GM12878 (cell line): Measurements from ENCODE around the gene DSE.

Experiments used
- E4F1 ChIP-seq: fragments of 450-650 bp; IDR thresholded peaks from 2 replicates; pipeline ENCODE4 v1.6.1; 2018; ENCODE audit warnings: borderline replicate concordance, mild to moderate bottlenecking; ENCODE audit not compliant: partially characterized antibody
- EZH2 ChIP-seq: IDR thresholded peaks from 2 replicates; pipeline ENCODE4 v1.6.1; 2012; ENCODE audit warnings: low read depth, mild to moderate bottlenecking, control low read depth, inconsistent platforms, low read length, borderline replicate concordance; ENCODE audit not compliant: control insufficient read depth
- IRF5 ChIP-seq: fragments of 450-650 bp; IDR thresholded peaks from 2 replicates; pipeline ENCODE4 v1.6.1; 2017; ENCODE audit warnings: borderline replicate concordance
- POLR2A ChIP-seq: IDR thresholded peaks from 2 replicates; pipeline ENCODE4 v1.6.1; 2011; ENCODE audit warnings: low read depth, mild to moderate bottlenecking, low read length
- POLR2AphosphoS5 ChIP-seq: IDR thresholded peaks from 2 replicates; pipeline ENCODE4 v1.6.1; 2011; ENCODE audit warnings: mild to moderate bottlenecking, low read length, inconsistent platforms
- SIN3A ChIP-seq: IDR thresholded peaks from 2 replicates; pipeline ENCODE4 v1.6.1; 2012; ENCODE audit warnings: low read depth, low read length, improper control_type of control experiment
- SKIL ChIP-seq: fragments of 450-650 bp; IDR thresholded peaks from 2 replicates; pipeline ENCODE4 v1.6.1; 2017; ENCODE audit warnings: mild to moderate bottlenecking, low read depth, inconsistent platforms; ENCODE audit not compliant: poor library complexity, severe bottlenecking
- YY1 ChIP-seq: IDR thresholded peaks from 2 replicates; pipeline ENCODE4 v1.6.1; 2011; ENCODE audit warnings: low read depth, mild to moderate bottlenecking, low read length
- TF ChIP-seq, protein P1 (sequence below), 3 experiments: IDR thresholded peaks in 2 of 3; conservative IDR thresholded peaks in 1 of 3; 2 replicates each; pipeline ENCODE4 v1.5.1; 2011; ENCODE audit warnings: low read depth in 3 of 3, low read length in 3 of 3, mild to moderate bottlenecking in 3 of 3, control low read depth in 2 of 3, moderate library complexity in 2 of 3, inconsistent platforms in 1 of 3, mixed read lengths in 1 of 3; ENCODE audit not compliant: control insufficient read depth in 2 of 3, insufficient read depth in 1 of 3; ENCODE audit errors: extremely low read depth in 1 of 3

- TF ChIP-seq SKIL (no peak), E4F1 (no peak), SIN3A (no peak), POLR2AphosphoS5 (no peak), YY1 (no peak), EZH2 (no peak), POLR2A (no peak), IRF5 (no peak)
- TF ChIP-seq, protein P1, sequence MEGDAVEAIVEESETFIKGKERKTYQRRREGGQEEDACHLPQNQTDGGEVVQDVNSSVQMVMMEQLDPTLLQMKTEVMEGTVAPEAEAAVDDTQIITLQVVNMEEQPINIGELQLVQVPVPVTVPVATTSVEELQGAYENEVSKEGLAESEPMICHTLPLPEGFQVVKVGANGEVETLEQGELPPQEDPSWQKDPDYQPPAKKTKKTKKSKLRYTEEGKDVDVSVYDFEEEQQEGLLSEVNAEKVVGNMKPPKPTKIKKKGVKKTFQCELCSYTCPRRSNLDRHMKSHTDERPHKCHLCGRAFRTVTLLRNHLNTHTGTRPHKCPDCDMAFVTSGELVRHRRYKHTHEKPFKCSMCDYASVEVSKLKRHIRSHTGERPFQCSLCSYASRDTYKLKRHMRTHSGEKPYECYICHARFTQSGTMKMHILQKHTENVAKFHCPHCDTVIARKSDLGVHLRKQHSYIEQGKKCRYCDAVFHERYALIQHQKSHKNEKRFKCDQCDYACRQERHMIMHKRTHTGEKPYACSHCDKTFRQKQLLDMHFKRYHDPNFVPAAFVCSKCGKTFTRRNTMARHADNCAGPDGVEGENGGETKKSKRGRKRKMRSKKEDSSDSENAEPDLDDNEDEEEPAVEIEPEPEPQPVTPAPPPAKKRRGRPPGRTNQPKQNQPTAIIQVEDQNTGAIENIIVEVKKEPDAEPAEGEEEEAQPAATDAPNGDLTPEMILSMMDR (IDR thresholded peaks at IDR 0.05 in 2 of 3, conservative IDR thresholded peaks at IDR 0.05 in 1 of 3; ENCODE audit: control insufficient read depth in 2 of 3, extremely low read depth in 1 of 3, insufficient read depth in 1 of 3, low read depth in 3 of 3, low read length in 3 of 3) = no peak
Measured at GRCh38 chr6:116332096-116332495, 38.7 kb upstream of the DSE start.
